ENCODE data around the gene DYRK1A. TPM values are rescaled to one million over a fixed set of nuclear protein-coding genes. Genes with fewer than 3 reads are reported as not detected.
A peak's percentile ranks its signal among the peaks of the same experiment; 100 is the strongest.

DYRK1A gene
- total RNA-seq, 1 experiment from 2014 or later: 49.3 TPM

DNA sequence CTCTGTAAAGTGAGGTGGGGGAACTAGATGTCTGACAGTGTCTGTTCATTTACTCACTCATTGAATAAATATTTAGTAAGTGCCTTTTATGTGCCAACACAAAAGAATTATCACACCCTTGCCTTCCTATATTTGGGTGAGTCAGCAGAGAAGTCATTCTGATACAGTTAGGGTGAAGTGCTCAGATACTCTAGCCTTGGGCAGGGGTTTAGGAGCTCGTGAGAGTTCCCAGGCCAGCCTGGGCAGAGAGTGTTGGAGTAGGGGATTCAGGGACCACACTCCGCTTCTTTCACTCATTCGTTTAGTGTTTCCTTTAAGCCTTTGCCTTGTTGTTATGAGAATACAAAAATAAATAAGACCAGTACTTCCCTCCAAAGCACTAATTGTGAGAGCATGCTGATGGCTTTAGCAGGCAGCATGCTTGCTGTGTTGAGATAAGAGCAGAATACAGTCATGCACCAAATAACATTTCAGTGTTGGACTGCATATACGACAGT is 83.9 kb downstream of the DYRK1A start:
- POLR2A ChIA-PET: no interaction called here
- no peak for DNase-seq (ENCODE audit: low read depth, low spot score)
- RAD21 ChIA-PET (ENCODE audit: low non-redundant PET in 1 of 2, low total read pairs in 2 of 2, uncharacterized antibody in 2 of 2, unreplicated experiment in 2 of 2): no interaction called here
- H3K27ac ChIP-seq (ENCODE audit: low read depth, low read length): no peak overlapping the region
- BruUV-seq (replicated peaks): no TSS peak
- peaks cover 5% of the 10 kb centered on the region; the same call in 1 of the 2 replicates for H4K20me1 ChIP-seq (ENCODE audit: insufficient read depth)
- no peak overlapping the region for H2AFZ ChIP-seq (ENCODE audit: low read depth, low read length, poor library complexity, severe bottlenecking)
- H3K36me3 ChIP-seq (ENCODE audit: control insufficient read depth in 1 of 2, insufficient read depth in 2 of 2, low read length in 2 of 2): no peaks in the 10 kb centered on the region
- no peaks in the 10 kb centered on the region for H3K9me2 ChIP-seq (ENCODE audit: insufficient read depth)
- ATAC-seq: peak; percentile 52; the same call in 1 of the 2 replicates
- peaks cover 18 to 49% of the 10 kb centered on the region in 2 experiments for H3K4me1 ChIP-seq (ENCODE audit: control insufficient read depth in 1 of 2, insufficient read depth in 2 of 2, low read length in 2 of 2)
- TF ChIP-seq POLR2A (IDR thresholded peaks at IDR 0.05; ENCODE audit: borderline replicate concordance, extremely low read depth, insufficient read depth, insufficient read length): no peak
- TF ChIP-seq, protein P1, sequence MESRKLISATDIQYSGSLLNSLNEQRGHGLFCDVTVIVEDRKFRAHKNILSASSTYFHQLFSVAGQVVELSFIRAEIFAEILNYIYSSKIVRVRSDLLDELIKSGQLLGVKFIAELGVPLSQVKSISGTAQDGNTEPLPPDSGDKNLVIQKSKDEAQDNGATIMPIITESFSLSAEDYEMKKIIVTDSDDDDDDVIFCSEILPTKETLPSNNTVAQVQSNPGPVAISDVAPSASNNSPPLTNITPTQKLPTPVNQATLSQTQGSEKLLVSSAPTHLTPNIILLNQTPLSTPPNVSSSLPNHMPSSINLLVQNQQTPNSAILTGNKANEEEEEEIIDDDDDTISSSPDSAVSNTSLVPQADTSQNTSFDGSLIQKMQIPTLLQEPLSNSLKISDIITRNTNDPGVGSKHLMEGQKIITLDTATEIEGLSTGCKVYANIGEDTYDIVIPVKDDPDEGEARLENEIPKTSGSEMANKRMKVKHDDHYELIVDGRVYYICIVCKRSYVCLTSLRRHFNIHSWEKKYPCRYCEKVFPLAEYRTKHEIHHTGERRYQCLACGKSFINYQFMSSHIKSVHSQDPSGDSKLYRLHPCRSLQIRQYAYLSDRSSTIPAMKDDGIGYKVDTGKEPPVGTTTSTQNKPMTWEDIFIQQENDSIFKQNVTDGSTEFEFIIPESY (IDR thresholded peaks at IDR 0.05; ENCODE audit: extremely low read depth, insufficient replicate concordance, low read length): no peak
- TF ChIP-seq EZH2phosphoT487 (IDR thresholded peaks at IDR 0.05; ENCODE audit: borderline replicate concordance): no peak
- TF ChIP-seq, protein P2, sequence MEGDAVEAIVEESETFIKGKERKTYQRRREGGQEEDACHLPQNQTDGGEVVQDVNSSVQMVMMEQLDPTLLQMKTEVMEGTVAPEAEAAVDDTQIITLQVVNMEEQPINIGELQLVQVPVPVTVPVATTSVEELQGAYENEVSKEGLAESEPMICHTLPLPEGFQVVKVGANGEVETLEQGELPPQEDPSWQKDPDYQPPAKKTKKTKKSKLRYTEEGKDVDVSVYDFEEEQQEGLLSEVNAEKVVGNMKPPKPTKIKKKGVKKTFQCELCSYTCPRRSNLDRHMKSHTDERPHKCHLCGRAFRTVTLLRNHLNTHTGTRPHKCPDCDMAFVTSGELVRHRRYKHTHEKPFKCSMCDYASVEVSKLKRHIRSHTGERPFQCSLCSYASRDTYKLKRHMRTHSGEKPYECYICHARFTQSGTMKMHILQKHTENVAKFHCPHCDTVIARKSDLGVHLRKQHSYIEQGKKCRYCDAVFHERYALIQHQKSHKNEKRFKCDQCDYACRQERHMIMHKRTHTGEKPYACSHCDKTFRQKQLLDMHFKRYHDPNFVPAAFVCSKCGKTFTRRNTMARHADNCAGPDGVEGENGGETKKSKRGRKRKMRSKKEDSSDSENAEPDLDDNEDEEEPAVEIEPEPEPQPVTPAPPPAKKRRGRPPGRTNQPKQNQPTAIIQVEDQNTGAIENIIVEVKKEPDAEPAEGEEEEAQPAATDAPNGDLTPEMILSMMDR (IDR thresholded peaks at IDR 0.05 in 2 of 3, conservative IDR thresholded peaks at IDR 0.05 in 1 of 3; ENCODE audit: borderline replicate concordance in 1 of 3, insufficient read depth in 1 of 3, low read depth in 2 of 3, low read length in 2 of 3): no peak
- H3K9ac ChIP-seq (ENCODE audit: low read length): no peak overlapping the region
- no peak overlapping the region for H3K4me3 ChIP-seq (replicated peaks in 1 of 2; ENCODE audit: low read depth in 1 of 2, low read length in 2 of 2)
- H3K27me3 ChIP-seq (ENCODE audit: insufficient read depth, low read length): no peaks in the 10 kb centered on the region
- no peaks in the 10 kb centered on the region for H3K9me3 ChIP-seq (ENCODE audit: control insufficient read depth in 1 of 2, insufficient read depth in 1 of 2, low read depth in 1 of 2, low read length in 2 of 2)
- peaks cover 95% of the 10 kb centered on the region for H3K79me2 ChIP-seq (ENCODE audit: insufficient read depth, low read length)
- CTCF ChIA-PET: interaction anchor here (1.5 kb wide), 1 partner anchor 13 kb away, joined by 5 read pairs; no protein-coding TSS in a partner anchor
- 0 out of 2 replicates have a peak overlapping the region, but pooled peaks have one; percentile 0 for H3K4me2 ChIP-seq (ENCODE audit: low read length)
- intact Hi-C loops (cut with micrococcal nuclease): loop anchor here (10.0 kb wide), 1 partner anchor 286 kb away; no protein-coding TSS in a partner anchor
